Peyer's patch (tissue), 4 donors: Measurements from ENCODE around the gene MPPED1. TPM values are rescaled to one million over a fixed set of nuclear protein-coding genes. Genes with fewer than 3 reads are reported as not detected.
A peak's percentile ranks its signal among the peaks of the same experiment; 100 is the strongest.

Experiments used
- DNase-seq, 3 donors: peaks; one replicate each; pipeline ENCODE4 v3.0.0-alpha.2; 2017 to 2019
- H3K27ac ChIP-seq, 4 donors: fragments of 200-600 bp; sonication (generic); one replicate each; pipeline ENCODE4 v1.5.1; 2016 to 2019
- H3K27me3 ChIP-seq, 2 donors: fragments of 200-600 bp; sonication (generic); one replicate each; pipeline ENCODE4 v1.5.1; 2019
- H3K36me3 ChIP-seq, 3 donors: fragments of 200-600 bp; sonication (generic); one replicate each; pipeline ENCODE4 v1.5.1; 2016 to 2019
- H3K4me1 ChIP-seq, 4 donors: fragments of 200-600 bp; sonication (generic); one replicate each; pipeline ENCODE4 v1.5.1; 2016 to 2019
- H3K4me3 ChIP-seq, 4 donors: fragments of 200-600 bp; sonication (generic); 1 replicate in 3 of 4; 2 replicates in 1 of 4; pipeline ENCODE4 v1.5.1; 2016 to 2019; ENCODE audit warnings: mild to moderate bottlenecking in 1 of 4
- H3K9me3 ChIP-seq, 4 donors: fragments of 200-600 bp; sonication (generic); one replicate each; pipeline ENCODE4 v1.5.1; 2016 to 2019; ENCODE audit warnings: mild to moderate bottlenecking in 1 of 4
- CTCF ChIP-seq, 6 experiments: fragments of 450-650 bp in 4 of 6; fragments of 200-600 bp in 2 of 6; sonication (generic) in 1 of 6; IDR thresholded peaks; one replicate each; pipeline ENCODE4 v1.5.1; 2017 to 2019; ENCODE audit warnings: antibody characterized with exemption in 6 of 6, mild to moderate bottlenecking in 3 of 6, moderate library complexity in 1 of 6
- POLR2A ChIP-seq, 2 donors: fragments of 450-650 bp; IDR thresholded peaks; one replicate each; pipeline ENCODE4 v1.5.1; 2017; ENCODE audit warnings: antibody characterized with exemption in 2 of 2, mild to moderate bottlenecking in 2 of 2, moderate library complexity in 2 of 2
- total RNA-seq, 4 donors: library from RNA; depleted of rRNA; stranded (reverse); fragments of >200 nt; gene quantifications; one replicate each; pipeline ENCODE4 v1.1.0, GENCODE V29; 2016

The MPPED1 gene
- total RNA-seq, 4 donors from 2014 or later: not detected

- TF ChIP-seq POLR2A (IDR thresholded peaks at IDR 0.05) (no peak), CTCF (IDR thresholded peaks at IDR 0.05) (no peak)
- H3K9me3 ChIP-seq: no peaks in the 10 kb centered on the region
- no peaks in the 10 kb centered on the region for H3K27me3 ChIP-seq
- DNase-seq: peak in 1 of 3 donors; percentile 17
- no peak overlapping the region for H3K4me3 ChIP-seq
- no peaks in the 10 kb centered on the region for H3K36me3 ChIP-seq
- H3K4me1 ChIP-seq: no peaks in the 10 kb centered on the region
- no peak overlapping the region for H3K27ac ChIP-seq
Observed at GRCh38 chr22:43447380-43447779, 35.6 kb downstream of the MPPED1 start.

DNA sequence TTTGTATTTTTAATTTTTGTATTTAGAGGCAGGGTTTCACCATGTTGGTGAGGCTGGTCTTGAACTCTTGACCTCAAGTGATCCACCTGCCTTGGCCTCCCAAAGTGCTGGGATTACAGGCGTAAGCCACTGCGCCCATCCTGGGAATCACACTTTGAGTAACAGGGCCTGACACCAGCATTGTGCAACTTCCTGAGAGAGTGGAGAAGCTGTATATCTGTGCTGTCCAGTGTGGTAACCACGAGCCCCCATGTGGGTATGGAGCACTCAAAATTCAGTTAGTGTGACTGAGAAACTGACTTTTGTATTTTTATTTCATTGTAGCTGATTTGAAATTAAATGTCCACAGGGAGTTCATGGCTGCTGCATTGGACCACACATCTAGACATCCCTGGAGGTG lies 36.2 kb downstream of the MPPED1 start:
- no peak for TF ChIP-seq POLR2A (IDR thresholded peaks at IDR 0.05)
- no peak for TF ChIP-seq CTCF (IDR thresholded peaks at IDR 0.05)
- DNase-seq: no peak
- H3K9me3 ChIP-seq: no peaks in the 10 kb centered on the region
- no peak overlapping the region for H3K27ac ChIP-seq
- H3K4me1 ChIP-seq: no peaks in the 10 kb centered on the region
- no peaks in the 10 kb centered on the region for H3K27me3 ChIP-seq
- H3K36me3 ChIP-seq: no peaks in the 10 kb centered on the region
- no peak overlapping the region for H3K4me3 ChIP-seq

DNA sequence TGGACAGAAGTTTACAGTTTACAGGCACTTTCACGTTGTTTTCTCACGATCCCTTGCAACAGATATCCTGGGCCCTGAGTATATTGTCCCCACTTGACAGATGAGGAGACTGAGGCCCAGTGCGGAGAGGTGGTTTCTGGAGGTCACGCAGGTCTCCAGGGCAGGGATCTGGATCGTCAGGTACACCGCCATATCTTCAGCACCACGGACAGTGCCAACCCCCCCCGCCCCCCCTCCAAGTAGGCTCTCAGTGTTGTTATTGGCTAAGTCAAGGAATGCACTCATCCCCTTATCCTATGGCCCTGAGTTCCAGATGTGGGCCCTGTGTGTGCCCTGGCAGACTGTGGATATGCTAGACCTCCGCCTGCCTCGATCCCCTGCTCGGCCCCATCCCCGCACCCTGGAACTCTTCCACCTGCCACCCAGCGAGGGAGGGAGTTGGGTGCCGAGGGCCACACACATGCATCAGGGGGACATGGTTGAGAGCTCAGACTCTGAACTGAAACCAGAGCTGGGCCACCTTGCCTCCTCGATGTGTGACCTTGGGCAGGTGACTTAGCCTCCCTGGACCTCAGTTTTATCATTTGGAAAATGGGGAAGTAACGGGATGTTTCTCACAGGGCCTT lies 37.5 kb downstream of the MPPED1 start:
- TF ChIP-seq CTCF (IDR thresholded peaks at IDR 0.05): no peak
- Histone ChIP-seq H3K4me3 (no peak overlapping the region), H3K36me3 (no peaks in the 10 kb centered on the region), H3K4me1 (no peaks in the 10 kb centered on the region), H3K27ac (no peak overlapping the region), H3K9me3 (no peaks in the 10 kb centered on the region), H3K27me3 (no peaks in the 10 kb centered on the region)
- DNase-seq: no peak

DNA sequence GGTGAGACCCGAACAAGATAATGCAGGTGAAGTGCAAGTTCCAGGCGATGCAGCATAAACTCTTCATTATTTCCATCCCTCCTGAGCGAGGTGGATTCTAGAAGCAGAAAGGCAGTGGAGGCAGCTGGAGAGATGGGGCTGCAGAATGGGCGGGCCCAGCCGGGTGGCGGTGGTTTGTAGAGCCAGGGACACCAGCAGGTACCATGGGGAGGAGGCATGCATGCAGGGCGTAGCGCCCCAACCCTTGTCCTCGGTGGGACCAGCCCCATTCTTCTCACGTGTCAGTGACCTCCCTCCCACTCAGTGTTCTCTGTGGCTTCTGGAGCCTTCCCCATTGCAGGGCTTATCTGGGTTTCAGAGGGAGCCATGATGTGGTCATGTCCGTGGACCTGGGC lies 38.0 kb downstream of the MPPED1 start:
- TF ChIP-seq CTCF (IDR thresholded peaks at IDR 0.05) (no peak), POLR2A (IDR thresholded peaks at IDR 0.05) (no peak)
- H3K4me1 ChIP-seq: no peaks in the 10 kb centered on the region
- DNase-seq: no peak
- no peaks in the 10 kb centered on the region for H3K36me3 ChIP-seq
- H3K27me3 ChIP-seq: no peaks in the 10 kb centered on the region
- H3K4me3 ChIP-seq: no peak overlapping the region
- H3K9me3 ChIP-seq: no peaks in the 10 kb centered on the region
- H3K27ac ChIP-seq: no peak overlapping the region

- Histone ChIP-seq H3K36me3 (no peaks in the 10 kb centered on the region), H3K27me3 (no peaks in the 10 kb centered on the region), H3K4me1 (no peaks in the 10 kb centered on the region), H3K27ac (no peak overlapping the region), H3K9me3 (no peaks in the 10 kb centered on the region), H3K4me3 (no peak overlapping the region)
- DNase-seq: no peak
- TF ChIP-seq POLR2A (IDR thresholded peaks at IDR 0.05): no peak
- TF ChIP-seq CTCF (IDR thresholded peaks at IDR 0.05): no peak
Observed at GRCh38 chr22:43451371-43452050, 39.7 kb downstream of the MPPED1 start.
